Osteocyte (in vitro differentiated cells): Measurements from ENCODE around the gene ENAH. TPM values are rescaled to one million over a fixed set of nuclear protein-coding genes. Genes with fewer than 3 reads are reported as not detected.

Source experiments
- DNase-seq: peaks from one replicate; pipeline ENCODE4 v3.0.0; 2021; ENCODE audit warnings: mixed read lengths; ENCODE audit not compliant: unreplicated experiment; ENCODE audit errors: extremely low spot score
- H3K27ac Mint-ChIP-seq: one replicate; pipeline ENCODE4 v1.8.0; 2021; ENCODE audit warnings: mild to moderate bottlenecking, mixed read lengths; ENCODE audit not compliant: unreplicated experiment
- H3K27me3 Mint-ChIP-seq: one replicate; pipeline ENCODE4 v1.8.0; 2021; ENCODE audit warnings: mixed read lengths; ENCODE audit not compliant: unreplicated experiment
- H3K36me3 Mint-ChIP-seq: one replicate; pipeline ENCODE4 v1.8.0; 2021; ENCODE audit warnings: mixed read lengths; ENCODE audit not compliant: unreplicated experiment
- H3K4me1 Mint-ChIP-seq: one replicate; pipeline ENCODE4 v1.8.0; 2021; ENCODE audit warnings: mixed read lengths; ENCODE audit not compliant: unreplicated experiment
- H3K4me3 Mint-ChIP-seq: one replicate; pipeline ENCODE4 v1.8.0; 2021; ENCODE audit warnings: mild to moderate bottlenecking, moderate library complexity, mixed read lengths; ENCODE audit not compliant: unreplicated experiment
- H3K9me3 Mint-ChIP-seq: one replicate; pipeline ENCODE4 v1.8.0; 2021; ENCODE audit warnings: mixed read lengths; ENCODE audit not compliant: unreplicated experiment
- total RNA-seq: library from RNA; stranded (reverse); gene quantifications from 2 replicates; pipeline ENCODE4 v1.2.1, GENCODE V29; 2021
- TF ChIP-seq, protein P1 (sequence below): fragments of 200-600 bp; sonication (generic); IDR thresholded peaks from 2 replicates; pipeline ENCODE4 v1.5.0; 2021; ENCODE audit warnings: antibody characterized with exemption, mild to moderate bottlenecking, moderate library complexity

ENAH gene
- total RNA-seq, 1 donor from 2014 or later: 232 TPM

DNA sequence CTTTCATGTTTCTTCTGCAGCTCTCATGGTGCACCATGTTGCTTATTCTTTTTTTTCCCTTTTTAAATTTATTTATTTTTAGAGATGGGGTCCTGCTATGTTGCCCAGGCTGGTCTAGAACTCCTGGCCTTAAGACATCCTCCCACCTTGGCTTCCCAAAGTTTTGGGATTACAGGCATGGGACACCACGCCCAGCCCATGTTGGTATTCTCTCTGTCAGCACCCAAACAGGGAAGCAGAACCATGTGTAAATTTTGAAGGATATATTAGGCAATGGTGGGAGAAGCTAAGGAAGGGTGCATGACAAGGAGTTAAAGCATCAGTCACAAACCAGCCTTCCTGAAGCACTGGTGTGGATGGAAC, 39.6 kb upstream of the ENAH start:
- TF ChIP-seq, protein P1, sequence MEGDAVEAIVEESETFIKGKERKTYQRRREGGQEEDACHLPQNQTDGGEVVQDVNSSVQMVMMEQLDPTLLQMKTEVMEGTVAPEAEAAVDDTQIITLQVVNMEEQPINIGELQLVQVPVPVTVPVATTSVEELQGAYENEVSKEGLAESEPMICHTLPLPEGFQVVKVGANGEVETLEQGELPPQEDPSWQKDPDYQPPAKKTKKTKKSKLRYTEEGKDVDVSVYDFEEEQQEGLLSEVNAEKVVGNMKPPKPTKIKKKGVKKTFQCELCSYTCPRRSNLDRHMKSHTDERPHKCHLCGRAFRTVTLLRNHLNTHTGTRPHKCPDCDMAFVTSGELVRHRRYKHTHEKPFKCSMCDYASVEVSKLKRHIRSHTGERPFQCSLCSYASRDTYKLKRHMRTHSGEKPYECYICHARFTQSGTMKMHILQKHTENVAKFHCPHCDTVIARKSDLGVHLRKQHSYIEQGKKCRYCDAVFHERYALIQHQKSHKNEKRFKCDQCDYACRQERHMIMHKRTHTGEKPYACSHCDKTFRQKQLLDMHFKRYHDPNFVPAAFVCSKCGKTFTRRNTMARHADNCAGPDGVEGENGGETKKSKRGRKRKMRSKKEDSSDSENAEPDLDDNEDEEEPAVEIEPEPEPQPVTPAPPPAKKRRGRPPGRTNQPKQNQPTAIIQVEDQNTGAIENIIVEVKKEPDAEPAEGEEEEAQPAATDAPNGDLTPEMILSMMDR: no peak
- no peak overlapping the region for H3K27ac Mint-ChIP-seq
- H3K4me1 Mint-ChIP-seq: peaks cover 43% of the 10 kb centered on the region
- H3K4me3 Mint-ChIP-seq: no peak overlapping the region
- no peaks in the 10 kb centered on the region for H3K27me3 Mint-ChIP-seq
- no peaks in the 10 kb centered on the region for H3K36me3 Mint-ChIP-seq
- H3K9me3 Mint-ChIP-seq: no peaks in the 10 kb centered on the region
- DNase-seq: no peak

DNA sequence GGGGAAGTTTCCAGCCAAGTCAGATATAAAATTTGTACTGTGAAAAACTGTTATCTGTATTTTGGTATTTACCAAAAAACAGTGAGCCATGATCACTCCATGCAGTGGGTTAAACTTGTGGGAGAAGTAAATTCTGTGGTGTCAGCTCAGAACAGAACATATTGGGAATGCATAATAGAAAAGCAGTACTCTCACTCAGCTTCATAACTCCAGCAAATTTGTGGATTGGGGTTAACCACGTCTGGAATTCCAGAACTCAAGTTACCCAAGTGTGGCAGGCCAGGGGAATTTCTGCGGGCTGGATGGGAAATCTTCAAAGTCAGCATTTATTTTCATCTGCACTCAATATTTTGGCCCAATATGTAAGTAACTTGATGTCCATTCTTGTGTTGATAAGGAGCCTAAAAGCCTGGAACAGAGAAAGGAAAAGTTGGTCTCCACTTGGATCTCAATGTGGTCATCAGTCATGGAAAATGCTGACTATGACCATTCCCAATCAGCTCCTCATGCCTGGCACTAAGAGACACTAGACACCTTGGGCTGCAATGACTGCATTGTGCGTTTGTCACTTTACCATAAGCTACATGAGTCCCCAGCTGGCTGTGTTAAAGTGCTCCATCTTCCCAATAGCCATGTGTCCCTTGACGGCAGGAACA, 39.1 kb upstream of the ENAH start:
- Mint-ChIP-seq H3K27me3 (no peaks in the 10 kb centered on the region), H3K9me3 (no peaks in the 10 kb centered on the region), H3K4me1 (peaks cover 38% of the 10 kb centered on the region), H3K4me3 (no peak overlapping the region), H3K27ac (peak overlapping the region; percentile 58), H3K36me3 (no peaks in the 10 kb centered on the region)
- DNase-seq: no peak
- TF ChIP-seq, protein P1: no peak

DNA sequence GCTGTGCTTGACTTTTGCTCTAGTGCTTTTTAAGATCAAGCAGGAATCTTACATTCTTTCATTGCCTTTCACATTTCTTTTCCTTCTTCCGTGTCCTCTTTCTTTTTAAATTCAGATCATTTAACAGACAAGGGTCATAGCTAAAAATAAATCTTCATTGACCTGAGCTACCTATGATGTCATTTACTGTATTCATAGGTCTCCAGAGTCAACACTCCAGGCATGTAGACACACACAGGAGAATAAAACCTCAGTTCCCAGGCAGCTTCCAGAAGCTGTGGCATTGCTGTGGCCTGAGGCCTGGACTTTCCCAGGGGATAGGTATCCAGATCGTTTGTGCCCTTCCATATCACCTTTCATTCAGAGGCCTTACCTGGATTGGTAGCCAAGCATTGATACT, 38.5 kb upstream of the ENAH start:
- TF ChIP-seq, protein P1: no peak
- H3K27me3 Mint-ChIP-seq: no peaks in the 10 kb centered on the region
- H3K36me3 Mint-ChIP-seq: no peaks in the 10 kb centered on the region
- H3K9me3 Mint-ChIP-seq: no peaks in the 10 kb centered on the region
- H3K27ac Mint-ChIP-seq: peak overlapping the region; percentile 58
- no peak overlapping the region for H3K4me3 Mint-ChIP-seq
- no peak for DNase-seq
- H3K4me1 Mint-ChIP-seq: peaks cover 41% of the 10 kb centered on the region

DNA sequence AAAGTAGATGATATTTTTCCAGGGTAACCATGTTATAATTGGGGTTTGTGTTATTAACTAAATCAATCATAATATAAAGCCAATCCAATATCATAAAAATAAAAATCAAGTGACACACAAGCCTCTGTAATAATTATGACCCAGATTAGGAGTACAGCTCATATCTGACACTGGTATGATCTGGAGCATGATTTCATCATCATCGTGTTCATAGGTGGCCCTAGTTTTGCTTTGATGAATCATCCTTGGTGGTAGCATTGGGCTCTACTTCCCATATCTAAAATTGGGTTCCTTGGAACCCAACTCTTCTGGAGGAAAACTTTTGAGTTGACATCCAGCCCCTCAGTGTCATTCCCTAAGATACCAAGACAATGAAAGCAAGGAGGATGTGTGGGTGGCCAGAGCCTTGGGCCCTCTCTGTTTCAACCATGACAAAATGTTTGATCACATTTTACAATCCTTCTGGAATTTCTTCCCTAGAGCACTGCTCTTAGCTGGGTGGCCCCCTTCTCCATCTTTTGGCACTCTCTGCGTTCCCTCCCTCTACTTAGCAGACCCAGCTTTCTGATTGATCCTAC, 37.0 kb upstream of the ENAH start:
- H3K27me3 Mint-ChIP-seq: no peaks in the 10 kb centered on the region

GRCh38 chr1:225688345-225688744, 35.4 kb upstream of the ENAH start:
- Mint-ChIP-seq H3K9me3 (no peaks in the 10 kb centered on the region), H3K27me3 (no peaks in the 10 kb centered on the region), H3K4me1 (peaks cover 21% of the 10 kb centered on the region), H3K4me3 (no peak overlapping the region), H3K36me3 (peaks cover 2% of the 10 kb centered on the region), H3K27ac (no peak overlapping the region)
- DNase-seq: no peak
- TF ChIP-seq, protein P1: no peak

More for the DNA sequence above, 37.0 kb upstream of the ENAH start:
- no peak overlapping the region for H3K4me3 Mint-ChIP-seq
- H3K9me3 Mint-ChIP-seq: no peaks in the 10 kb centered on the region
- DNase-seq: no peak
- TF ChIP-seq, protein P1: no peak
- H3K36me3 Mint-ChIP-seq: no peaks in the 10 kb centered on the region
- H3K4me1 Mint-ChIP-seq: peaks cover 30% of the 10 kb centered on the region
- H3K27ac Mint-ChIP-seq: no peak overlapping the region
